GM18858 (cell line): ENCODE measurements around the gene WASHC4.

ENCODE experiments used
- ATAC-seq: cut with Tn5 transposase; IDR thresholded peaks from one replicate; pipeline ENCODE4 v1.9.1; 2021; ENCODE audit not compliant: unreplicated experiment

The WASHC4 gene

GRCh38 chr12:105205322-105206048 is 98.0 kb downstream of the WASHC4 start:
- no peak for ATAC-seq

- no peak for ATAC-seq
Measured at GRCh38 chr12:105206686-105207374, 99.3 kb downstream of the WASHC4 start.

- no peak for ATAC-seq
Measured at GRCh38 chr12:105209091-105209490, 101.6 kb downstream of the WASHC4 start.

GRCh38 chr12:105212438-105212837 is 104.9 kb downstream of the WASHC4 start:
- no peak for ATAC-seq

GRCh38 chr12:105214148-105214547 is 106.6 kb downstream of the WASHC4 start:
- no peak for ATAC-seq

- no peak for ATAC-seq
Measured at GRCh38 chr12:105214670-105215375, 107.3 kb downstream of the WASHC4 start.

GRCh38 chr12:105218434-105218833 is 110.9 kb downstream of the WASHC4 start:
- ATAC-seq: no peak
